Measurements from ENCODE around the gene FAM20C. TPM values are rescaled to one million over a fixed set of nuclear protein-coding genes. Genes with fewer than 3 reads are reported as not detected.

FAM20C gene
- total RNA-seq, 4 donors from 2014 or later = 9.6 to 35.3 (median 18.6) TPM

DNA sequence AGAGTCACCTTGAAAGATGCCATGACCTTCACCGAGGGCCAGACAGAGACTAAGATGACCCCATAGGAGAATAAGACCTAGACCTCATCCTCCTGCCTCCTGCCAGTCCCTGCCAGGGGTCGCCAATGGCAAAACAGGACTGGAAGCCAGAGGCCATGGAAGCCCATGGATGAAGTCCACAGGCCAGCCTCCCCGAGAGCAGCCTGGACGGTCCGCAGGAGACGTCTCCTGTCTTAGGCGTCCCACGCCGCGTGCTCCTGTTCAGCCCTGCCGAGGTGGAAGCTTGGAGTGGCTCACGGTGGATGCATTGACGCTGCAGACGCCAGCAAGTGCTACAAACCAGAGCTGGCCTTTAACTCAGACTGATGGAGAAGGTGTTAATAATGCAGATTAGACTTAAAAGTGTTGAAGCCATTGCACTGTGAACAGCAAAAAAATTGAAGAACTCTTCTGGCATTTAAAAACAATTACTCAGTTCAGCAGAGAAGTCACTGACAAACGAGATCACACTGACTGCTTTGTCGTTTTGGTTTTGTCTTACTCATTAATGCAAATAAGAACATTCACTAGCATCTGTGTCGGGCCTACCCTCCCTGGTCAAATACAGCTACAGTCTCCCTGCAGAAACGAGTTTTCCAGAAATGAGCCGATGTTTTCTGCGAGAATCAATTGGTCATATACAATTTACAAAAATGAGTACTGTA, 38.1 kb upstream of the FAM20C start:
- no peak for DNase-seq
- in situ Hi-C loops (cut with MboI; ENCODE audit: low sequenced_read_pairs in 4 of 4) (no loop called here), intact Hi-C loops (cut with DNase I; ENCODE audit: low total_unique reads) (no loop called here)
- no peaks in the 10 kb centered on the region for H3K36me3 ChIP-seq
- H3K9me3 ChIP-seq = no peaks in the 10 kb centered on the region
- H3K4me3 ChIP-seq = no peak overlapping the region
- no peak overlapping the region for H3K27ac ChIP-seq
- peaks cover 0 to 15% of the 10 kb centered on the region in 2 donors for H3K4me1 ChIP-seq
- no peak for ATAC-seq
- TF ChIP-seq CTCF (IDR thresholded peaks at IDR 0.05 in 4 of 5, conservative IDR thresholded peaks at IDR 0.05 in 1 of 5) (no peak), POLR2A (IDR thresholded peaks at IDR 0.05) (no peak)
- H3K27me3 ChIP-seq = no peaks in the 10 kb centered on the region

DNA sequence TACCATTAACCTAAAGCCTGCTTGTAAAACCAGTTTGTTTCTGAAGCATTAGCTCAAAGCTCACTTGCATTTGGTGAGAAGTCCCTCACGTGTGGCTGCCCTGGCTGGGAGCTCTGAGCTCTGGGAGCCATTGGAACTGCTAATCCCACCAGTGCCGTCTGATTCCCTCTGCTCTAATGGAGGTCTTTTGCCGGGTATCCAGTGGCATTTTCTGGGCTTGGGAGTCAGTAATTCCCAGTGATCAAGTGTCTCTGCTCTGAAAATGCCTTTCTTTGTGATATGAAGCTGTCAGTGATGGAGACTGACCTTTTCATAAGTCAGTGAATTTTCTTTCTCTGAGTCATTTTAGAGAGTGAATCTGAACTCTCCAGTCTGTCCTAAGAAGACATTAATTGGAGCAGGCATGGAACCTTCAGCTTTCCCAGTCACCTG, 36.9 kb upstream of the FAM20C start:
- intact Hi-C loops (cut with DNase I; ENCODE audit: low total_unique reads) (no loop called here), in situ Hi-C loops (cut with MboI; ENCODE audit: low sequenced_read_pairs in 4 of 4) (no loop called here)
- DNase-seq (no peak), ATAC-seq (no peak)
- Histone ChIP-seq H3K27ac (no peak overlapping the region), H3K9me3 (no peaks in the 10 kb centered on the region), H3K4me3 (no peak overlapping the region), H3K36me3 (no peaks in the 10 kb centered on the region), H3K27me3 (no peaks in the 10 kb centered on the region), H3K4me1 (peaks cover 2 to 7% of the 10 kb centered on the region in 2 donors)
- no peak for TF ChIP-seq POLR2A (IDR thresholded peaks at IDR 0.05)
- no peak for TF ChIP-seq CTCF (IDR thresholded peaks at IDR 0.05 in 4 of 5, conservative IDR thresholded peaks at IDR 0.05 in 1 of 5)

DNA sequence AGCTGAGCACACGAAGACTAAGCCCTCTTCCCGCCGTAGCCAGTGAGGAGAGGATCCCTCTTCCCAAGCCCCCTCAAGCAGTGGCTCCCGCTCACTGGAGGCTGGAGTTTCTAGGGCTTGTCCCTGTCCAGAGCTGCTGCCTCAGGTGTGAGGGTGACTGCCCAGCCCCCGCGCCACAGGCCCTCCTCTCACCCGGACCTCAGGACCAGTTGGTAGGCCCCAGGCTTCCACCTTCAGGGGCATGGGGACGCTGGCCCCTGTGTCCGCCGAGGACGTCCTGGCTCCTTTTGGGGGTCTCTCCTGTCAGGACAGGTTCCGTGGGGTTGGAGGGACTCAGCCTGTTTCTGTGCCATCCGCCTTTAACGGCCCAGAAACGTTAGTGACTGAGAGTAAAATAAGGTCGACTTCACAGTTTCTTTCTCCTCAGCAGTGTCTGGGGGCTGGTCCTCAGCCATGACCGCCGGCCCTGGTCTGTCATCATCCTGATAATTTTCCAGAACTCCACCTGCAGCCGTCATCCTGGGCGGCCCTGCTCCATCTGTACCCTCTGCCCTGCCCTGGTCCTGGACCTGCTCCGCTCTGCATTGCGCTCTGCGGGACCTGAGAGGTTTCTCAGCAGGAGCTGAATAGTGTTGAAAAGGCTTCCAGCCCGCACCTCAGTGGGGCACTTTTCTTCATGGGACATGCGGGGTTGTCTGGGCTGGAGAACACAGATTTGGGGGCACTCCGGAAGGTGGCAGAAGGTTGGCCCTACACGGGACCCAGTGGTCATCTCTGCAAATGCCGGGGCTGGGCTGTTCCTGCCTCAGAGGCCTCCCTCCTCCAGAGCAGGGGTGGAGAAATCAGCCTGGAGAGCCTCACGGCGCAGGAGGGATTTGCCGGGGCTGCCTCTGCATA, 36.0 kb upstream of the FAM20C start:
- intact Hi-C loops (cut with DNase I; ENCODE audit: low total_unique reads) (no loop called here), in situ Hi-C loops (cut with MboI; ENCODE audit: low sequenced_read_pairs in 4 of 4) (no loop called here)
- no peaks in the 10 kb centered on the region for H3K9me3 ChIP-seq
- H3K27ac ChIP-seq = no peak overlapping the region
- H3K27me3 ChIP-seq = no peaks in the 10 kb centered on the region
- DNase-seq (no peak), ATAC-seq (no peak)
- TF ChIP-seq CTCF (IDR thresholded peaks at IDR 0.05 in 4 of 5, conservative IDR thresholded peaks at IDR 0.05 in 1 of 5) (no peak), POLR2A (IDR thresholded peaks at IDR 0.05) (no peak)
- no peaks in the 10 kb centered on the region for H3K36me3 ChIP-seq
- peaks cover 7 to 9% of the 10 kb centered on the region in 2 donors for H3K4me1 ChIP-seq
- H3K4me3 ChIP-seq = no peak overlapping the region

DNA sequence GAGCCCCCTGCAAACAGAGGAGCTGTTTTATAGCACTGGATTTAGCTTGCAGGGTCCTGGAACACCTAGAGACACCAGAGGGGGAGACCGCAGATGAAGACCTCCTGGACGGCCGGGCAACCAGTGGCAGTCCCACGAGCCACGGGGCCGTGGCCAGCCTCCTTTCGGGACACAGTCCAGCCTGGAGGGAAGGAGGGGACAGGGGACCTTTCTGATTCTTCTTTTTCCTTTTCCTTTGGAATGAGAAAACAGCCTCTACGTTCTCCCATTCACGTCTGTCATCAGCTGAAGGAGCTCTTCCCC, 35.4 kb upstream of the FAM20C start:
- Histone ChIP-seq H3K27ac (no peak overlapping the region), H3K27me3 (no peaks in the 10 kb centered on the region), H3K4me3 (no peak overlapping the region), H3K4me1 (peaks cover 7 to 9% of the 10 kb centered on the region in 2 donors), H3K36me3 (no peaks in the 10 kb centered on the region), H3K9me3 (no peaks in the 10 kb centered on the region)
- in situ Hi-C loops (cut with MboI; ENCODE audit: low sequenced_read_pairs in 4 of 4) (no loop called here), intact Hi-C loops (cut with DNase I; ENCODE audit: low total_unique reads) (no loop called here)
- DNase-seq (no peak), ATAC-seq (no peak)
- TF ChIP-seq POLR2A (IDR thresholded peaks at IDR 0.05) (no peak), CTCF (IDR thresholded peaks at IDR 0.05 in 4 of 5, conservative IDR thresholded peaks at IDR 0.05 in 1 of 5) (no peak)

Data from gastrocnemius medialis (tissue), 4 donors.